ENCODE measurements around the gene INHBE. TPM values are rescaled to one million over a fixed set of nuclear protein-coding genes. Genes with fewer than 3 reads are reported as not detected.

The INHBE gene
- total and polyA plus RNA-seq, 4 donors: 17.6 to 181 (median 110) TPM

DNA sequence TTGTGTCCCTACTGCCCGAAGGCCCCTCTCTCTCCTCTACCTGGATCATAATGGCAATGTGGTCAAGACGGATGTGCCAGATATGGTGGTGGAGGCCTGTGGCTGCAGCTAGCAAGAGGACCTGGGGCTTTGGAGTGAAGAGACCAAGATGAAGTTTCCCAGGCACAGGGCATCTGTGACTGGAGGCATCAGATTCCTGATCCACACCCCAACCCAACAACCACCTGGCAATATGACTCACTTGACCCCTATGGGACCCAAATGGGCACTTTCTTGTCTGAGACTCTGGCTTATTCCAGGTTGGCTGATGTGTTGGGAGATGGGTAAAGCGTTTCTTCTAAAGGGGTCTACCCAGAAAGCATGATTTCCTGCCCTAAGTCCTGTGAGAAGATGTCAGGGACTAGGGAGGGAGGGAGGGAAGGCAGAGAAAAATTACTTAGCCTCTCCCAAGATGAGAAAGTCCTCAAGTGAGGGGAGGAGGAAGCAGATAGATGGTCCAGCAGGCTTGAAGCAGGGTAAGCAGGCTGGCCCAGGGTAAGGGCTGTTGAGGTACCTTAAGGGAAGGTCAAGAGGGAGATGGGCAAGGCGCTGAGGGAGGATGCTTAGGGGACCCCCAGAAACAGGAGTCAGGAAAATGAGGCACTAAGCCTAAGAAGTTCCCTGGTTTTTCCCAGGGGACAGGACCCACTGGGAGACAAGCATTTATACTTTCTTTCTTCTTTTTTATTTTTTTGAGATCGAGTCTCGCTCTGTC is 1.8 kb downstream of the INHBE start:
- Histone ChIP-seq H3K36me3 (ENCODE audit: control insufficient read depth in 4 of 4, insufficient read depth in 3 of 4, low read depth in 1 of 4, low read length in 3 of 4) (no peaks in the 10 kb centered on the region), H3K9me3 (ENCODE audit: control insufficient read depth in 4 of 4, low read length in 3 of 4) (no peaks in the 10 kb centered on the region), H3K9ac (ENCODE audit: low read depth in 1 of 2, low read length in 2 of 2) (peak overlapping the region; percentile 84 to 96), H3K4me1 (ENCODE audit: control insufficient read depth in 4 of 4, insufficient read depth in 4 of 4, low read length in 3 of 4) (peaks cover 16 to 51% (median 28%) of the 10 kb centered on the region in 4 donors), H3K4me3 (ENCODE audit: low read depth in 1 of 3, low read length in 3 of 3) (peak overlapping the region; percentile 67 to 92 (median 77)), H3K27me3 (ENCODE audit: control insufficient read depth in 4 of 4, insufficient read depth in 4 of 4, low read length in 3 of 4) (no peaks in the 10 kb centered on the region), H3K27ac (ENCODE audit: low read depth in 1 of 2, low read length in 2 of 2) (peak overlapping the region; percentile 94 to 96)
- DNase-seq (ENCODE audit: low spot score): no peak
- WGBS: 56% methylated on average over 6 of the region's 6 CpGs
- no peak for TF ChIP-seq RAD21 (IDR thresholded peaks at IDR 0.05)
- TF ChIP-seq EGR1 (IDR thresholded peaks at IDR 0.05; ENCODE audit: low read depth in 2 of 2): no peak
- TF ChIP-seq, protein P1, sequence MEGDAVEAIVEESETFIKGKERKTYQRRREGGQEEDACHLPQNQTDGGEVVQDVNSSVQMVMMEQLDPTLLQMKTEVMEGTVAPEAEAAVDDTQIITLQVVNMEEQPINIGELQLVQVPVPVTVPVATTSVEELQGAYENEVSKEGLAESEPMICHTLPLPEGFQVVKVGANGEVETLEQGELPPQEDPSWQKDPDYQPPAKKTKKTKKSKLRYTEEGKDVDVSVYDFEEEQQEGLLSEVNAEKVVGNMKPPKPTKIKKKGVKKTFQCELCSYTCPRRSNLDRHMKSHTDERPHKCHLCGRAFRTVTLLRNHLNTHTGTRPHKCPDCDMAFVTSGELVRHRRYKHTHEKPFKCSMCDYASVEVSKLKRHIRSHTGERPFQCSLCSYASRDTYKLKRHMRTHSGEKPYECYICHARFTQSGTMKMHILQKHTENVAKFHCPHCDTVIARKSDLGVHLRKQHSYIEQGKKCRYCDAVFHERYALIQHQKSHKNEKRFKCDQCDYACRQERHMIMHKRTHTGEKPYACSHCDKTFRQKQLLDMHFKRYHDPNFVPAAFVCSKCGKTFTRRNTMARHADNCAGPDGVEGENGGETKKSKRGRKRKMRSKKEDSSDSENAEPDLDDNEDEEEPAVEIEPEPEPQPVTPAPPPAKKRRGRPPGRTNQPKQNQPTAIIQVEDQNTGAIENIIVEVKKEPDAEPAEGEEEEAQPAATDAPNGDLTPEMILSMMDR (IDR thresholded peaks at IDR 0.05; ENCODE audit: low read depth, low read length, missing input control): no peak
- no peak for TF ChIP-seq SP1 (IDR thresholded peaks at IDR 0.05)
- TF ChIP-seq, protein P2, sequence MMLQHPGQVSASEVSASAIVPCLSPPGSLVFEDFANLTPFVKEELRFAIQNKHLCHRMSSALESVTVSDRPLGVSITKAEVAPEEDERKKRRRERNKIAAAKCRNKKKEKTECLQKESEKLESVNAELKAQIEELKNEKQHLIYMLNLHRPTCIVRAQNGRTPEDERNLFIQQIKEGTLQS (IDR thresholded peaks at IDR 0.05): no peak
- TF ChIP-seq YY1 (IDR thresholded peaks at IDR 0.05): no peak
- no peak for TF ChIP-seq JUND (IDR thresholded peaks at IDR 0.05)
- TF ChIP-seq RXRA (IDR thresholded peaks at IDR 0.05): no peak
- no peak for TF ChIP-seq HNF4A (conservative IDR thresholded peaks at IDR 0.05)
- TF ChIP-seq, protein P3, sequence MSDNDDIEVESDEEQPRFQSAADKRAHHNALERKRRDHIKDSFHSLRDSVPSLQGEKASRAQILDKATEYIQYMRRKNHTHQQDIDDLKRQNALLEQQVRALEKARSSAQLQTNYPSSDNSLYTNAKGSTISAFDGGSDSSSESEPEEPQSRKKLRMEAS (IDR thresholded peaks at IDR 0.05): no peak
- no peak for TF ChIP-seq HNF4G (IDR thresholded peaks at IDR 0.05)
- no peak for TF ChIP-seq TAF1 (conservative IDR thresholded peaks at IDR 0.05)
- TF ChIP-seq, protein P4, sequence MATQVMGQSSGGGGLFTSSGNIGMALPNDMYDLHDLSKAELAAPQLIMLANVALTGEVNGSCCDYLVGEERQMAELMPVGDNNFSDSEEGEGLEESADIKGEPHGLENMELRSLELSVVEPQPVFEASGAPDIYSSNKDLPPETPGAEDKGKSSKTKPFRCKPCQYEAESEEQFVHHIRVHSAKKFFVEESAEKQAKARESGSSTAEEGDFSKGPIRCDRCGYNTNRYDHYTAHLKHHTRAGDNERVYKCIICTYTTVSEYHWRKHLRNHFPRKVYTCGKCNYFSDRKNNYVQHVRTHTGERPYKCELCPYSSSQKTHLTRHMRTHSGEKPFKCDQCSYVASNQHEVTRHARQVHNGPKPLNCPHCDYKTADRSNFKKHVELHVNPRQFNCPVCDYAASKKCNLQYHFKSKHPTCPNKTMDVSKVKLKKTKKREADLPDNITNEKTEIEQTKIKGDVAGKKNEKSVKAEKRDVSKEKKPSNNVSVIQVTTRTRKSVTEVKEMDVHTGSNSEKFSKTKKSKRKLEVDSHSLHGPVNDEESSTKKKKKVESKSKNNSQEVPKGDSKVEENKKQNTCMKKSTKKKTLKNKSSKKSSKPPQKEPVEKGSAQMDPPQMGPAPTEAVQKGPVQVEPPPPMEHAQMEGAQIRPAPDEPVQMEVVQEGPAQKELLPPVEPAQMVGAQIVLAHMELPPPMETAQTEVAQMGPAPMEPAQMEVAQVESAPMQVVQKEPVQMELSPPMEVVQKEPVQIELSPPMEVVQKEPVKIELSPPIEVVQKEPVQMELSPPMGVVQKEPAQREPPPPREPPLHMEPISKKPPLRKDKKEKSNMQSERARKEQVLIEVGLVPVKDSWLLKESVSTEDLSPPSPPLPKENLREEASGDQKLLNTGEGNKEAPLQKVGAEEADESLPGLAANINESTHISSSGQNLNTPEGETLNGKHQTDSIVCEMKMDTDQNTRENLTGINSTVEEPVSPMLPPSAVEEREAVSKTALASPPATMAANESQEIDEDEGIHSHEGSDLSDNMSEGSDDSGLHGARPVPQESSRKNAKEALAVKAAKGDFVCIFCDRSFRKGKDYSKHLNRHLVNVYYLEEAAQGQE (IDR thresholded peaks at IDR 0.05): no peak

DNA sequence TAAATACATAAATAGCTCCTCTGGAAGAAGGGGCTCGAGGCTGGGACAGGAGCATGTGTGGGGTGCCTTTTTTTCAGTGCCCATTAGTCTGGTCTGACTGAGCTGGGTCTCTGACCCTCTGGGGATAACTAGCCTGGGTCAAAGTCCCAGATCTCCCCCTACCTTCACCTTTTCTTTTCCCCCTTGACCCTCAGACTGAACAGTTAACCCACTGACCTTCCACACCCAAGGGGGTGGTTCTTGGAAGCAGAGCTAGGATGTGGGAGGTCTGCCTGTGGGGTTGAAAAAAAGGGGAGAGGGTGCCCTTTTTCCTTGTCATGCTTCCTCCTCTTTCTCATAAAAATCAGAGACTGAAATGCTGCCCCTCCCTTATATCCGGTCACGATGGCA is 3.6 kb downstream of the INHBE start:
- Histone ChIP-seq H3K36me3 (ENCODE audit: control insufficient read depth in 4 of 4, insufficient read depth in 3 of 4, low read depth in 1 of 4, low read length in 3 of 4) (no peaks in the 10 kb centered on the region), H3K9me3 (ENCODE audit: control insufficient read depth in 4 of 4, low read length in 3 of 4) (no peaks in the 10 kb centered on the region), H3K27ac (ENCODE audit: low read depth in 1 of 2, low read length in 2 of 2) (peak overlapping the region; percentile 94 to 96), H3K4me3 (ENCODE audit: low read depth in 1 of 3, low read length in 3 of 3) (peak overlapping the region; percentile 45 to 67 (median 45)), H3K9ac (ENCODE audit: low read depth in 1 of 2, low read length in 2 of 2) (peak overlapping the region; percentile 72 to 87), H3K27me3 (ENCODE audit: control insufficient read depth in 4 of 4, insufficient read depth in 4 of 4, low read length in 3 of 4) (no peaks in the 10 kb centered on the region), H3K4me1 (ENCODE audit: control insufficient read depth in 4 of 4, insufficient read depth in 4 of 4, low read length in 3 of 4) (peaks cover 9 to 41% (median 24%) of the 10 kb centered on the region in 4 donors)
- DNase-seq (ENCODE audit: low spot score): no peak
- WGBS: 14% methylated on average over 3 of the region's 3 CpGs
- no peak for TF ChIP-seq EGR1 (IDR thresholded peaks at IDR 0.05; ENCODE audit: low read depth in 2 of 2)
- peak; percentile 64 for TF ChIP-seq NR2F2 (IDR thresholded peaks at IDR 0.05)
- TF ChIP-seq RAD21 (IDR thresholded peaks at IDR 0.05): no peak
- TF ChIP-seq JUND (IDR thresholded peaks at IDR 0.05): peak in 1 of 2 donors; percentile 5
- TF ChIP-seq FOXA2 (IDR thresholded peaks at IDR 0.05): no peak
- peak in 1 of 2 donors; percentile 68 for TF ChIP-seq GABPA (IDR thresholded peaks at IDR 0.05 in 1 of 2, conservative IDR thresholded peaks at IDR 0.05 in 1 of 2)
- TF ChIP-seq, protein P1 (IDR thresholded peaks at IDR 0.05; ENCODE audit: low read depth, low read length, missing input control): no peak
- TF ChIP-seq TAF1 (conservative IDR thresholded peaks at IDR 0.05): peak; percentile 66
- no peak for TF ChIP-seq HNF4G (IDR thresholded peaks at IDR 0.05)
- TF ChIP-seq, protein P2 (IDR thresholded peaks at IDR 0.05): no peak
- peak; percentile 28 to 54 for TF ChIP-seq HNF4A (conservative IDR thresholded peaks at IDR 0.05)
- no peak for TF ChIP-seq SP1 (IDR thresholded peaks at IDR 0.05)
- TF ChIP-seq FOXA1 (IDR thresholded peaks at IDR 0.05): peak; percentile 42
- TF ChIP-seq, protein P4 (IDR thresholded peaks at IDR 0.05): peak; percentile 59
- TF ChIP-seq, protein P3 (IDR thresholded peaks at IDR 0.05): peak; percentile 27
